ENCODE measurements around the gene GNG2.

The GNG2 gene

GRCh38 chr14:51860164-51860824 is at the start of gene GNG2:
Gene GNG2 (plus strand): TSS chr14:51860612. CDS start chr14:51950679, 90,067 bp downstream.
- DNase-seq = peak; percentile 90

- DNase-seq = no peak
Observed at GRCh38 chr14:51811706-51812105, 48.7 kb upstream of the GNG2 start.

- DNase-seq = peak; percentile 51
Observed at GRCh38 chr14:51816031-51816430, 44.4 kb upstream of the GNG2 start.

GRCh38 chr14:51817326-51817725 is 43.1 kb upstream of the GNG2 start:
- DNase-seq = no peak

GRCh38 chr14:51818748-51819380 is 41.5 kb upstream of the GNG2 start:
- DNase-seq = no peak

GRCh38 chr14:51821822-51822221 is 38.6 kb upstream of the GNG2 start:
- no peak for DNase-seq

GRCh38 chr14:51822499-51822898 is 37.9 kb upstream of the GNG2 start:
- DNase-seq = no peak

- DNase-seq = no peak
Observed at GRCh38 chr14:51823706-51824105, 36.7 kb upstream of the GNG2 start.

- no peak for DNase-seq
Observed at GRCh38 chr14:51824191-51824590, 36.2 kb upstream of the GNG2 start.

- no peak for DNase-seq
Observed at GRCh38 chr14:51825926-51826325, 34.5 kb upstream of the GNG2 start.

- DNase-seq = no peak
Observed at GRCh38 chr14:51828017-51828797, 32.2 kb upstream of the GNG2 start.

- DNase-seq = no peak
Observed at GRCh38 chr14:51834240-51834639, 26.2 kb upstream of the GNG2 start.

- no peak for DNase-seq
Observed at GRCh38 chr14:51836417-51836816, 24.0 kb upstream of the GNG2 start.

GRCh38 chr14:51844081-51844881 is 16.1 kb upstream of the GNG2 start:
- no peak for DNase-seq

GRCh38 chr14:51845811-51846210 is 14.6 kb upstream of the GNG2 start:
- no peak for DNase-seq

- peak; percentile 91 for DNase-seq
Observed at GRCh38 chr14:51846631-51847488, 13.6 kb upstream of the GNG2 start.

- DNase-seq = no peak
Observed at GRCh38 chr14:51847489-51847796, 13.0 kb upstream of the GNG2 start.

GRCh38 chr14:51848120-51848519 is 12.3 kb upstream of the GNG2 start:
- DNase-seq = no peak

- DNase-seq = no peak
Observed at GRCh38 chr14:51849097-51849496, 11.3 kb upstream of the GNG2 start.

- no peak for DNase-seq
Observed at GRCh38 chr14:51850651-51851050, 9.8 kb upstream of the GNG2 start.

- no peak for DNase-seq
Observed at GRCh38 chr14:51852541-51852940, 7.9 kb upstream of the GNG2 start.

- no peak for DNase-seq
Observed at GRCh38 chr14:51855234-51855633, 5.2 kb upstream of the GNG2 start.
